ENCODE measurements around the gene DAAM2. TPM values are rescaled to one million over a fixed set of nuclear protein-coding genes. Genes with fewer than 3 reads are reported as not detected.

Gene DAAM2
- total RNA-seq (2021; fragmentation: NEBNext Ultra II Directional; extraction: Animal tissue kit (Norgen Biotek cat#: 25700)), result 1 to 10 TPM; 2.2 to 9.0 (median 8.0) TPM
- long read RNA-seq, partial matches to known transcripts, result 0 of 2 reads
- long read RNA-seq, other reads (novel, unspliced or antisense), result 2 of 2 reads

DNA sequence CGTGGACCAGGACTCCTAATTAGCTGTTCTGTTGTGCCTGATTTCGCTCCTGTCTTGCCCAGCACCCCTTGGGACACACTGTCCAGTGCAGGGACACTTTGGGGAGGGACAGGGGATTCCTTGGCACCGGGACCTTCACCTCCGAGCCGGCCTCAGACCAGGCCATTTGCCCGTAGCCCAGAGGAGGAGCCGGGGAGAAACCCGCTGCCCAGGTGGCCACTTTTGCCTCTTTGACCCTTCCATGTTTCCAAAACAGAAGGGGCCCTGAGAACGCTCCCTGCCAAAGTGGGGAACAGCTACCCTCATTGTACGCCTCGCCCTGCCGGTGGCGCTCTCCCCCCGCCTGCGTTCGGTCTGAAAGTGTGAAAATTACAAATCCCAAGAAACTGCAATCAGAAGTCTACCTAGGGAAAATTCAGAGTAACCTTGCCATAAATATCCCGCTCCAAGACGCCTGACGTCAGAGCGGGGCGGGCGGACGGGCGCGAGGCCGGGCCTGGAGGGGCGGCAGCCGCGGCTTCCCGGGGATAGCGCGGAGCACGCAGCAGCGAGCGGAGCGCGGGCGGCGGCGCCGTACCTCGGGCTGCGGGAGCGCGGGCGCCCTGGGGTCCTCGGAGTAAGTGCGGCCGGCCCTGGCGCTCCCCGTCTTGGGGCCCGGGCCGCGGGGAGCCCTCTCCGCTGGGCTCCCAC, at the start of gene DAAM2:
Gene DAAM2, plus strand, starts transcription at position 527 of the 690 bp plus-strand sequence. CDS start 63,927 bp downstream, outside the sequence.
- H3K27ac Mint-ChIP-seq, result no peak within 1 kb of the TSS
- peak within 1 kb of the TSS; percentile 85 for H3K4me3 Mint-ChIP-seq
- no peak for DNase-seq
- no peaks in the 10 kb centered on the region for H3K9me3 Mint-ChIP-seq
- TF ChIP-seq, protein P1, sequence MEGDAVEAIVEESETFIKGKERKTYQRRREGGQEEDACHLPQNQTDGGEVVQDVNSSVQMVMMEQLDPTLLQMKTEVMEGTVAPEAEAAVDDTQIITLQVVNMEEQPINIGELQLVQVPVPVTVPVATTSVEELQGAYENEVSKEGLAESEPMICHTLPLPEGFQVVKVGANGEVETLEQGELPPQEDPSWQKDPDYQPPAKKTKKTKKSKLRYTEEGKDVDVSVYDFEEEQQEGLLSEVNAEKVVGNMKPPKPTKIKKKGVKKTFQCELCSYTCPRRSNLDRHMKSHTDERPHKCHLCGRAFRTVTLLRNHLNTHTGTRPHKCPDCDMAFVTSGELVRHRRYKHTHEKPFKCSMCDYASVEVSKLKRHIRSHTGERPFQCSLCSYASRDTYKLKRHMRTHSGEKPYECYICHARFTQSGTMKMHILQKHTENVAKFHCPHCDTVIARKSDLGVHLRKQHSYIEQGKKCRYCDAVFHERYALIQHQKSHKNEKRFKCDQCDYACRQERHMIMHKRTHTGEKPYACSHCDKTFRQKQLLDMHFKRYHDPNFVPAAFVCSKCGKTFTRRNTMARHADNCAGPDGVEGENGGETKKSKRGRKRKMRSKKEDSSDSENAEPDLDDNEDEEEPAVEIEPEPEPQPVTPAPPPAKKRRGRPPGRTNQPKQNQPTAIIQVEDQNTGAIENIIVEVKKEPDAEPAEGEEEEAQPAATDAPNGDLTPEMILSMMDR (IDR thresholded peaks at IDR 0.05), result peak; percentile 12; the same call in 1 of the 2 replicates
- peaks cover 14% of the 10 kb centered on the region for H3K27me3 Mint-ChIP-seq (ENCODE audit: insufficient read depth)
- H3K4me1 Mint-ChIP-seq (ENCODE audit: low read depth), result peaks cover 20% of the 10 kb centered on the region
- H3K36me3 Mint-ChIP-seq (ENCODE audit: low read depth), result no peaks in the 10 kb centered on the region

DNA sequence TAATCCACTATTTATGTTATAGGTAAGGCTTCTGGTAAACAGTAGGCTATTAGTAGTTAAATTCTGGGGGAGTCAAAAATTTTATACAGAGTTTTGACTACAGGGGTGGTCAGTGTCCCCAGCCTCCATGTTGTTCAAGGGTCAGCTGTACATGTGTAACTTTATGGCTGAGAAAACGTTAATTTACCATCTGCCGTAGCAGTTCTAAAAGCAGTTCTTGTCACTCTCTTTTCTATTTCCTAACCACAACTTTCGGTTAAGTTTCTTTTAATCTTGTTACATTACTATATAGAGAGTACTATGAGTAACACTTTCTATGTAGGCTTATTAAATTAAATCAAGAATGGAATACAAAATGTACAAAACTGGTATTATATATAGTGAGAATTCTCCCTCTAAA, 45.4 kb upstream of the DAAM2 start:
- TF ChIP-seq, protein P1 (IDR thresholded peaks at IDR 0.05), result no peak
- Mint-ChIP-seq H3K27ac (no peak overlapping the region), H3K36me3 (ENCODE audit: low read depth) (no peaks in the 10 kb centered on the region), H3K27me3 (ENCODE audit: insufficient read depth) (no peaks in the 10 kb centered on the region), H3K4me3 (no peak overlapping the region), H3K4me1 (ENCODE audit: low read depth) (no peaks in the 10 kb centered on the region), H3K9me3 (peaks cover 30% of the 10 kb centered on the region)
- DNase-seq, result no peak

DNA sequence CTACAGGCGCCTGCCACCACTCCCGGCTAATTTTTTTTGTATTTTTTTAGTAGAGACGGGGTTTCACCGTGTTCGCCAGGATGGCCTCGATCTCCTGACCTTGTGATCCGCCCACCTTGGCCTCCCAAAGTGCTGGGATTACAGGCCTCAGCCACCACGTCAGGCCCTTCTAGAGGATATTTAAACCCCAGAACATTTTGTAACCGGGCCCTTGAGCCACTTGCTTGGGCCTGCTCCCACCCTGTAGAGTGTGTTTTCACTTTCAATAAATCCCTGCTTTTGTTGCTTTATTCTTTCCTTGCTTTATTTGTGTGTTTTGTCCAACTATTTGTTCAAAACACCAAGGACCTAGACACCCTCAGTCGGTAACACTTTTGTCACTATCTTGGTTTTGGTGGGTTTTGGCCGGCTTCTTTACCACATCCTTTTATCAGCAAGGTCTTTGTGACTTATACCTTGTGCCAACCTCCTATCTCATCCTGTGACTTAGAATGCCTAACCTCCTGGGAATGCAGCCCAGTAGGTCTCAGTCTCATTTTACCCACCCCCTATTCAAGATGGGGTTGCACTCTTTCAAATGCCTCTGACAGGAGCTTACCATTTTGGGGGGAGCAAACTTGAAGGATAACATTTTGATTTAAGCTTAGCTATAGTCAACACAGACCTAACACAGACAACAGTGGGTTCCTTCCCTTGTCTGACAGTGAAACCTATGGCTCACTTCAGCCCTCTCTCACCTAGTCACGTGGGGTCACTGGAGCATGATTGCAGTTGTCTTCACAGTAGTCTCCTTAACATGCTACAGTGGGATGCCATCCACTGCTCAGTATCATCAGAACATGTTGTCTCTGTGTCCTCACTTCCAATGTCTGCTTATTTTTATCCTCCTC, 39.1 kb upstream of the DAAM2 start:
- Mint-ChIP-seq H3K36me3 (ENCODE audit: low read depth) (no peaks in the 10 kb centered on the region), H3K27ac (no peak overlapping the region), H3K27me3 (ENCODE audit: insufficient read depth) (no peaks in the 10 kb centered on the region; the same call in 1 of the 2 replicates), H3K4me1 (ENCODE audit: low read depth) (no peaks in the 10 kb centered on the region), H3K4me3 (no peak overlapping the region), H3K9me3 (peaks cover 16% of the 10 kb centered on the region)
- TF ChIP-seq, protein P1 (IDR thresholded peaks at IDR 0.05), result no peak
- DNase-seq, result no peak

DNA sequence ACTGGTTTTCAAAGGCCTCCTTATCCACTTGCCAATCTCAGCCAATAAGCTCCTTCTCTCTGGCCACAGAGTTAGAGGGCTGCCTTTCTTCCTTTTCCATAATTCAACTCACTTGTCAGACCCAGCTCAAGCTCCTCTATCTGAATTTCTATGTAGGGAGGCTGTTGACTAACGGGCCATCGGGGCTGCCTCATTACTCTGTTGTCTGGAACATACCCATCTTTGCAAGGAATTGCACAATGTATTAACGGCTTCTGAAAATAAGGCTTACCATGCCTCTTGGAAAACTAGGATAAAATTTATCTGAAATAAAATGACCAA, 38.5 kb upstream of the DAAM2 start:
- H3K36me3 Mint-ChIP-seq (ENCODE audit: low read depth), result no peaks in the 10 kb centered on the region
- H3K27ac Mint-ChIP-seq, result no peak overlapping the region
- no peaks in the 10 kb centered on the region for H3K4me1 Mint-ChIP-seq (ENCODE audit: low read depth)
- TF ChIP-seq, protein P1 (IDR thresholded peaks at IDR 0.05), result no peak
- peaks cover 19% of the 10 kb centered on the region for H3K9me3 Mint-ChIP-seq
- no peaks in the 10 kb centered on the region; the same call in 1 of the 2 replicates for H3K27me3 Mint-ChIP-seq (ENCODE audit: insufficient read depth)
- no peak overlapping the region for H3K4me3 Mint-ChIP-seq
- DNase-seq, result no peak

DNA sequence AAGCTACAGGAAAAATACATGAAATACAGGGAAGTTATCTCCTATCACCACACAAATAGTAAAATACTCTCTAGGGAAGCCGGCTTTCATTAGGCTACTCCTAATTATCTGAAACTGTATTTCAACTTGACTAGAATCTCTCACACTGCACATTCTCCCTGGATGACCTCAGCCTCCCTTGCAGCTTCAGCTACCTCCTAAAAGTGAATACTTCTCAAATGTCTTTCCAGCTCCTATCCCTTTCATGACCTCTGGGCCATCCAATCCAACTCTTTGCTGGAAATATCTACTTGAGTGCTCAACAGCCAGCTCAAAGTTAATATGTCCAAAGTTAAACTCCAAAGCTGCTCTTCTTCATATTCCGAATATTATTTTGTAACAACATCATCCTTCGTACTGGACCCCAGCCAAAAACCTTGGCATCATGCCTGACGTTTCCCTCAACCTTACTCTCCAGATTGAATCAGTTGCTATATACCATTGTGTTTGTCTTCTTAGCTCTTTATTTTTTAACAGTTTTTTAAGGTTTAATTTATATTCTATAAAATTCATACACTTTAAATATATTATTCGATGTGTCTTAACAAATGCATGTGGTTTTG, 37.6 kb upstream of the DAAM2 start:
- H3K9me3 Mint-ChIP-seq, result peaks cover 19% of the 10 kb centered on the region
- H3K27me3 Mint-ChIP-seq (ENCODE audit: insufficient read depth), result no peaks in the 10 kb centered on the region; the same call in 1 of the 2 replicates
- TF ChIP-seq, protein P1 (IDR thresholded peaks at IDR 0.05), result no peak
- H3K4me1 Mint-ChIP-seq (ENCODE audit: low read depth), result no peaks in the 10 kb centered on the region
- no peak overlapping the region for H3K27ac Mint-ChIP-seq
- no peaks in the 10 kb centered on the region for H3K36me3 Mint-ChIP-seq (ENCODE audit: low read depth)
- DNase-seq, result no peak
- H3K4me3 Mint-ChIP-seq, result no peak overlapping the region
